ELF-1 (cell line): ENCODE results near the gene SLC11A2.
"Not testable (repeated sequence)": the region's sequence is repeated elsewhere in the genome, so short reads cannot be mapped to it uniquely, and the experiment has no call there.

ENCODE experiments used
- DNase-seq: peaks from one replicate; pipeline ENCODE4 v3.0.0-alpha.2; 2016; ENCODE audit warnings: low read depth, low spot score

Gene SLC11A2

GRCh38 chr12:50990791-50991190 lies 35.4 kb downstream of the SLC11A2 start:
- no peak for DNase-seq

- DNase-seq = no peak
Measured at GRCh38 chr12:50990147-50990727, 35.9 kb downstream of the SLC11A2 start.

- DNase-seq = no peak
Measured at GRCh38 chr12:50988871-50989270, 37.3 kb downstream of the SLC11A2 start.

- DNase-seq = no peak
Measured at GRCh38 chr12:50988051-50988450, 38.1 kb downstream of the SLC11A2 start.

GRCh38 chr12:50986966-50987737 lies 39.0 kb downstream of the SLC11A2 start:
- DNase-seq = peak; percentile 53

GRCh38 chr12:50985322-50985721 lies 40.9 kb downstream of the SLC11A2 start:
- DNase-seq = no peak

- no peak for DNase-seq
Measured at GRCh38 chr12:50984586-50985298, 41.4 kb downstream of the SLC11A2 start.

GRCh38 chr12:50981319-50982239 lies 44.6 kb downstream of the SLC11A2 start:
- DNase-seq = no peak

GRCh38 chr12:50980545-50980944 lies 45.6 kb downstream of the SLC11A2 start:
- DNase-seq = no peak

GRCh38 chr12:50979369-50980052 lies 46.7 kb downstream of the SLC11A2 start:
- DNase-seq = no peak

- DNase-seq = no peak
Measured at GRCh38 chr12:50971946-50972345, 54.2 kb downstream of the SLC11A2 start.

GRCh38 chr12:50964432-50964831 lies 61.8 kb downstream of the SLC11A2 start:
- no peak for DNase-seq

GRCh38 chr12:50961708-50962107 lies 64.5 kb downstream of the SLC11A2 start:
- DNase-seq = no peak

GRCh38 chr12:50960130-50960529 lies 66.1 kb downstream of the SLC11A2 start:
- no peak for DNase-seq

GRCh38 chr12:50955697-50956096 lies 70.5 kb downstream of the SLC11A2 start:
- DNase-seq = no peak

- DNase-seq = no peak
Measured at GRCh38 chr12:50955288-50955687, 70.9 kb downstream of the SLC11A2 start.

GRCh38 chr12:50954789-50955188 lies 71.4 kb downstream of the SLC11A2 start:
- DNase-seq = not testable (repeated sequence)

- DNase-seq = peak; percentile 11
Measured at GRCh38 chr12:50953047-50953446, 73.1 kb downstream of the SLC11A2 start.

GRCh38 chr12:50952510-50952909 lies 73.7 kb downstream of the SLC11A2 start, which contains the start of gene HIGD1C:
Gene HIGD1C (plus strand): TSS chr12:50952544. CDS start chr12:50953999, 1,455 bp downstream.
- DNase-seq = no peak

- no peak for DNase-seq
Measured at GRCh38 chr12:50951112-50951511, 75.1 kb downstream of the SLC11A2 start.

- no peak for DNase-seq
Measured at GRCh38 chr12:50949801-50950302, 76.3 kb downstream of the SLC11A2 start.
